Testis (tissue), 3 donors: ENCODE data around the gene SHROOM1. TPM values are rescaled to one million over a fixed set of nuclear protein-coding genes. Genes with fewer than 3 reads are reported as not detected.

Experiments used
- DNase-seq: peaks from one replicate; pipeline ENCODE4 v3.0.0-alpha.2; 2019
- H3K27ac ChIP-seq, 2 donors: fragments of 200-600 bp; sonication (generic); one replicate each; pipeline ENCODE4 v1.5.1; 2019
- H3K27me3 ChIP-seq: fragments of 200-600 bp; sonication (generic); one replicate; pipeline ENCODE4 v1.5.1; 2019
- H3K36me3 ChIP-seq: fragments of 200-600 bp; sonication (generic); one replicate; pipeline ENCODE4 v1.5.1; 2017; ENCODE audit warnings: low read depth; ENCODE audit errors: missing control alignments
- H3K4me1 ChIP-seq: fragments of 200-600 bp; sonication (generic); one replicate; pipeline ENCODE4 v1.5.1; 2019
- H3K4me3 ChIP-seq, 2 donors: fragments of 200-600 bp; sonication (generic); one replicate each; pipeline ENCODE4 v1.5.1; 2017 to 2019
- H3K9me3 ChIP-seq: fragments of 200-600 bp; sonication (generic); one replicate; pipeline ENCODE4 v1.5.1; 2017
- CTCF ChIP-seq, 3 experiments: fragments of 450-650 bp in 2 of 3; fragments of 200-600 bp in 1 of 3; sonication (generic) in 1 of 3; IDR thresholded peaks; one replicate each; pipeline ENCODE4 v1.5.1; 2016 to 2019; ENCODE audit warnings: antibody characterized with exemption in 3 of 3, mild to moderate bottlenecking in 2 of 3, moderate library complexity in 1 of 3
- POLR2A ChIP-seq: fragments of 450-650 bp; IDR thresholded peaks from one replicate; pipeline ENCODE4 v1.6.1; 2017; ENCODE audit warnings: antibody characterized with exemption, mild to moderate bottlenecking, moderate library complexity
- WGBS, 2 donors: methylation state at CpG; one replicate each; pipeline ENCODE4 v1.1.5; 2018; 5-methylcytosine and 5-hydroxymethylcytosine counted together
- intact Hi-C: fragments of 100-400 bp; cut with DNase I; formaldehyde crosslinking; loops from one replicate; pipeline ENCODE4 v1.15.1; 2023; ENCODE audit warnings: low total_unique reads
- polyA plus RNA-seq: library from polyadenylated mRNA; stranded (reverse); fragments of 350-450 nt; fragmentation: Illumina TruSeq; extraction: RNeasy Lipid Tissue Mini Kit (QIAGEN cat#74804); gene quantifications from one replicate; pipeline ENCODE4 v1.2.3, GENCODE V29; 2014; ENCODE audit warnings: low read depth, low replicate concordance; ENCODE audit not compliant: insufficient read depth
- small RNA-seq, 2 donors: library from RNA; depleted of rRNA; stranded (forward); fragments of <200 nt; gene quantifications; one replicate each; pipeline ENCODE3, GENCODE V24; 2016
- total RNA-seq, 2 donors: library from RNA; depleted of rRNA; stranded (reverse); fragments of >200 nt; gene quantifications; one replicate each; pipeline ENCODE4 v1.2.3, GENCODE V29; 2016

SHROOM1 gene
- total and polyA plus RNA-seq, 3 donors from 2014 or later = 2.1 to 9.6 (median 9.0) TPM

GRCh38 chr5:132773601-132774355 is 56.7 kb downstream of the SHROOM1 start:
- no peaks in the 10 kb centered on the region for H3K27me3 ChIP-seq
- no peak overlapping the region for H3K4me3 ChIP-seq
- no peak for DNase-seq
- 76 to 77% methylated on average over 12 of the region's 12 CpGs for WGBS, 2 donors
- no peaks in the 10 kb centered on the region for H3K36me3 ChIP-seq
- H3K9me3 ChIP-seq = no peaks in the 10 kb centered on the region
- TF ChIP-seq POLR2A = no peak
- no peak for TF ChIP-seq CTCF (IDR thresholded peaks at IDR 0.05)
- H3K4me1 ChIP-seq = peaks cover 26% of the 10 kb centered on the region
- no peak overlapping the region for H3K27ac ChIP-seq
- intact Hi-C loops = no loop called here

- intact Hi-C loops = no loop called here
- WGBS, 2 donors = 88 to 92% methylated on average over 5 of the region's 5 CpGs
- no peaks in the 10 kb centered on the region for H3K27me3 ChIP-seq
- DNase-seq = no peak
- H3K9me3 ChIP-seq = no peaks in the 10 kb centered on the region
- H3K4me3 ChIP-seq = no peak overlapping the region
- peaks cover 26% of the 10 kb centered on the region for H3K4me1 ChIP-seq
- TF ChIP-seq POLR2A (no peak), CTCF (IDR thresholded peaks at IDR 0.05) (no peak)
- no peak overlapping the region for H3K27ac ChIP-seq
- H3K36me3 ChIP-seq = no peaks in the 10 kb centered on the region
Measured at GRCh38 chr5:132773114-132773513, 57.3 kb downstream of the SHROOM1 start.

GRCh38 chr5:132772291-132773070 is 58.0 kb downstream of the SHROOM1 start:
- WGBS, 2 donors = 90% methylated on average over 7 to 8 of the region's 8 CpGs
- intact Hi-C loops = no loop called here
- Histone ChIP-seq H3K27ac (no peak overlapping the region), H3K4me1 (peaks cover 25% of the 10 kb centered on the region), H3K36me3 (no peaks in the 10 kb centered on the region), H3K4me3 (no peak overlapping the region), H3K27me3 (no peaks in the 10 kb centered on the region), H3K9me3 (no peaks in the 10 kb centered on the region)
- no peak for TF ChIP-seq POLR2A
- TF ChIP-seq CTCF (IDR thresholded peaks at IDR 0.05) = no peak
- DNase-seq = no peak

Small RNAs within 50 kb of the gene (small RNA-seq; reads per million reads assigned to genes)
- 0 reads per million in 2 donors for gene RNA5SP192

Other genes with a start within 250 kb of the SHROOM1 start
- 10 to 100 TPM; 17.3 to 25.0 TPM for gene IL13, start 172.5 kb downstream of the SHROOM1 start, total RNA-seq
- gene IL13, start 172.5 kb downstream of the SHROOM1 start, polyA plus RNA-seq = 73.4 TPM
- gene IL4, start 156.7 kb downstream of the SHROOM1 start, total RNA-seq = not detected
- gene IL4, start 156.7 kb downstream of the SHROOM1 start, polyA plus RNA-seq = not detected
- 10 to 100 TPM; 30.8 to 38.6 TPM for gene KIF3A, start 93.1 kb downstream of the SHROOM1 start, total RNA-seq
- 23.2 TPM for gene KIF3A, start 93.1 kb downstream of the SHROOM1 start, polyA plus RNA-seq
- gene CCNI2, start 83.2 kb downstream of the SHROOM1 start, total RNA-seq = 1 to 10 TPM; 2.7 to 4.5 TPM
- gene CCNI2, start 83.2 kb downstream of the SHROOM1 start, polyA plus RNA-seq = 1.1 TPM
- gene SEPTIN8, start 53.4 kb downstream of the SHROOM1 start, total RNA-seq = 10 to 100 TPM; 12.4 to 13.9 TPM
- gene SEPTIN8, start 53.4 kb downstream of the SHROOM1 start, polyA plus RNA-seq = 16.4 TPM
- gene SOWAHA, start 17.3 kb downstream of the SHROOM1 start, total RNA-seq = 1 to 10 TPM; 1.2 to 1.3 TPM
- gene SOWAHA, start 17.3 kb downstream of the SHROOM1 start, polyA plus RNA-seq = 0.46 TPM
- 10 to 100 TPM in 1 of 2 donors, 1 to 10 TPM in 1; 5.7 to 13.5 TPM for gene GDF9, start 35.8 kb upstream of the SHROOM1 start, total RNA-seq
- gene GDF9, start 35.8 kb upstream of the SHROOM1 start, polyA plus RNA-seq = 14.2 TPM
- gene UQCRQ, start 36.0 kb upstream of the SHROOM1 start, total RNA-seq = 100 to 1,000 TPM; 154 to 171 TPM
- 167 TPM for gene UQCRQ, start 36.0 kb upstream of the SHROOM1 start, polyA plus RNA-seq
- gene LEAP2, start 43.0 kb upstream of the SHROOM1 start, total RNA-seq = 1 to 10 TPM; 1.8 to 4.1 TPM
- 3.6 TPM for gene LEAP2, start 43.0 kb upstream of the SHROOM1 start, polyA plus RNA-seq
- 100 to 1,000 TPM; 112 TPM for gene AFF4, start 133.0 kb upstream of the SHROOM1 start, total RNA-seq
- gene AFF4, start 133.0 kb upstream of the SHROOM1 start, polyA plus RNA-seq = 57.2 TPM
- 10 to 100 TPM; 29.1 to 35.7 TPM for gene ZCCHC10, start 195.9 kb upstream of the SHROOM1 start, total RNA-seq
- 45.4 TPM for gene ZCCHC10, start 195.9 kb upstream of the SHROOM1 start, polyA plus RNA-seq
- 100 to 1,000 TPM; 107 to 108 TPM for gene HSPA4, start 221.4 kb upstream of the SHROOM1 start, total RNA-seq
- gene HSPA4, start 221.4 kb upstream of the SHROOM1 start, polyA plus RNA-seq = 143 TPM